ENCODE results near the gene MBNL1. TPM values are rescaled to one million over a fixed set of nuclear protein-coding genes. Genes with fewer than 3 reads are reported as not detected.

Gene MBNL1
- total and polyA plus RNA-seq, 2 of the 13 experiments (the other 11 are each of a cell fraction or from before 2014, with no cell fraction given) = 27.1 to 55.4 TPM

GRCh38 chr3:152260026-152260425, 8.7 kb upstream of the MBNL1 start:
- H3K4me1 ChIP-seq (ENCODE audit: insufficient read depth, low read length) = peaks cover 35% of the 10 kb centered on the region
- no peak overlapping the region; a peak in 1 of 6 replicates for H3K4me3 ChIP-seq (replicated peaks in 1 of 3; ENCODE audit: insufficient read depth in 1 of 3, low read depth in 2 of 3, low read length in 3 of 3)
- in situ Hi-C loops (cut with HindIII; ENCODE audit: extremely low pct_ligation_motif_present, low pct_unique_long_range_greater_than_20kb) (no loop called here), intact Hi-C loops (cut with micrococcal nuclease; ENCODE audit: unreplicated experiment) (no loop called here)
- H3K27ac ChIP-seq (ENCODE audit: extremely low read length, insufficient read depth, low read length) = peak overlapping the region; percentile 21
- peak; percentile 45 for DNase-seq (ENCODE audit: low spot score)
- no peaks in the 10 kb centered on the region for H3K79me2 ChIP-seq (ENCODE audit: insufficient read depth, low read length)
- H3K36me3 ChIP-seq (replicated peaks in 1 of 2; ENCODE audit: control insufficient read depth in 1 of 2, insufficient read depth in 2 of 2, low read length in 2 of 2) = no peaks in the 10 kb centered on the region
- TF ChIP-seq, protein P1, sequence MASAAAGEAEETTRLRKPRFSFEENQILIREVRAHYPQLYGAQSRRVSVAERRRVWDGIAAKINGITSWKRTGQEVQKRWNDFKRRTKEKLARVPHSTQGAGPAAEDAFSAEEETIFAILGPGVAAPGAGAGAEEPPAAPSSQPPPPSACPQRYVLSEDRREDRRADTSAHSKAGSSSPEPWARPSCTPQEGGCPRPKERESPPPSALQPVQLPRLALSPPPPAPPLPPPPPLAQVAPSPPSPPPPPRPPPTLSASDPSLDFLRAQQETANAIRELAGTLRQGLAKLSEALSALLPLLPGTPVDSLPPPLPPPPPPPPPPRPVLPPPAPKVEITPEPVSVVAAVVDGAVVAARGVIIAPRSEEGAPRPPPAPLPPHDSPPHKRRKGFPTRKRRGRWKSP (CRISPR knock-in tag; IDR thresholded peaks at IDR 0.05) = no peak
- TF ChIP-seq MAFK (conservative IDR thresholded peaks at IDR 0.05 in 1 of 2, IDR thresholded peaks at IDR 0.05 in 1 of 2; ENCODE audit: low read length in 2 of 2) (peak; percentile 81 to 82), MAFF (IDR thresholded peaks at IDR 0.05; ENCODE audit: low read depth, low read length) (peak; percentile 82)
- H3K27me3 ChIP-seq (ENCODE audit: control insufficient read depth in 1 of 2, insufficient read depth in 2 of 2, low read length in 2 of 2) = no peaks in the 10 kb centered on the region
- no peak for FAIRE-seq
- ChIA-PET CTCF (ENCODE audit: low intra/inter-chr PET ratio, low total read pairs) (no interaction called here), POLR2A (no interaction called here)
- WGBS (ENCODE audit: low lambda C conversion rate) = 24% methylated on average over 3 of the region's 3 CpGs
- H4K20me1 ChIP-seq (ENCODE audit: insufficient read depth, low read length) = no peaks in the 10 kb centered on the region
- H3K9ac ChIP-seq (ENCODE audit: insufficient read depth, low read depth, low read length) = no peak overlapping the region
- no peaks in the 10 kb centered on the region for H3K9me3 ChIP-seq (ENCODE audit: low read length)
- peak overlapping the region; percentile 48 for H3K4me2 ChIP-seq (ENCODE audit: low read depth, low read length)
- H2AFZ ChIP-seq (ENCODE audit: low read length) = no peak overlapping the region
- no TSS peak for BruUV-seq (replicated peaks)
- peak; percentile 52 for ATAC-seq

- no peak for ATAC-seq
- ChIA-PET POLR2A (no interaction called here), CTCF (ENCODE audit: low intra/inter-chr PET ratio, low total read pairs) (no interaction called here)
- no peak for DNase-seq (ENCODE audit: low spot score)
- no peaks in the 10 kb centered on the region for H3K27me3 ChIP-seq (ENCODE audit: control insufficient read depth in 1 of 2, insufficient read depth in 2 of 2, low read length in 2 of 2)
- in situ Hi-C loops (cut with HindIII; ENCODE audit: extremely low pct_ligation_motif_present, low pct_unique_long_range_greater_than_20kb) (no loop called here), intact Hi-C loops (cut with micrococcal nuclease; ENCODE audit: unreplicated experiment) (no loop called here)
- H3K9ac ChIP-seq (ENCODE audit: insufficient read depth, low read depth, low read length) = no peak overlapping the region
- H3K27ac ChIP-seq (ENCODE audit: extremely low read length, insufficient read depth, low read length) = no peak overlapping the region
- FAIRE-seq = no peak
- H3K4me1 ChIP-seq (ENCODE audit: insufficient read depth, low read length) = peaks cover 35% of the 10 kb centered on the region
- no peaks in the 10 kb centered on the region for H3K79me2 ChIP-seq (ENCODE audit: insufficient read depth, low read length)
- H3K36me3 ChIP-seq (replicated peaks in 1 of 2; ENCODE audit: control insufficient read depth in 1 of 2, insufficient read depth in 2 of 2, low read length in 2 of 2) = no peaks in the 10 kb centered on the region
- no peak overlapping the region for H3K4me3 ChIP-seq (replicated peaks in 1 of 3; ENCODE audit: insufficient read depth in 1 of 3, low read depth in 2 of 3, low read length in 3 of 3)
- no peak overlapping the region for H3K4me2 ChIP-seq (ENCODE audit: low read depth, low read length)
- 100% methylated on average over 1 of the region's 1 CpG for WGBS (ENCODE audit: low lambda C conversion rate)
- no peaks in the 10 kb centered on the region for H4K20me1 ChIP-seq (ENCODE audit: insufficient read depth, low read length)
- no TSS peak for BruUV-seq (replicated peaks)
- no peaks in the 10 kb centered on the region for H3K9me3 ChIP-seq (ENCODE audit: low read length)
- no peak overlapping the region for H2AFZ ChIP-seq (ENCODE audit: low read length)
- no peak for TF ChIP-seq ZNF678 (CRISPR knock-in tag; IDR thresholded peaks at IDR 0.05)
- no peak for TF ChIP-seq AHDC1 (CRISPR knock-in tag; IDR thresholded peaks at IDR 0.05; ENCODE audit: borderline replicate concordance)
- TF ChIP-seq, protein P2, sequence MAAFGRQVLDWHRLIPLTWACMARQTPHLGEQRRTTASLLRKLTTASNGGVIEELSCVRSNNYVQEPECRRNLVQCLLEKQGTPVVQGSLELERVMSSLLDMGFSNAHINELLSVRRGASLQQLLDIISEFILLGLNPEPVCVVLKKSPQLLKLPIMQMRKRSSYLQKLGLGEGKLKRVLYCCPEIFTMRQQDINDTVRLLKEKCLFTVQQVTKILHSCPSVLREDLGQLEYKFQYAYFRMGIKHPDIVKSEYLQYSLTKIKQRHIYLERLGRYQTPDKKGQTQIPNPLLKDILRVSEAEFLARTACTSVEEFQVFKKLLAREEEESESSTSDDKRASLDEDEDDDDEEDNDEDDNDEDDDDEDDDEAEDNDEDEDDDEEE (CRISPR knock-in tag; IDR thresholded peaks at IDR 0.05) = no peak
- TF ChIP-seq SP4 (CRISPR knock-in tag; IDR thresholded peaks at IDR 0.05) = no peak
- TF ChIP-seq MAFK (conservative IDR thresholded peaks at IDR 0.05 in 1 of 2, IDR thresholded peaks at IDR 0.05 in 1 of 2; ENCODE audit: low read length in 2 of 2) = peak; percentile 47 to 71; a peak in 3 of 4 replicates
- TF ChIP-seq KDM2A (CRISPR knock-in tag; IDR thresholded peaks at IDR 0.05; ENCODE audit: borderline replicate concordance, low read depth) = no peak
- TF ChIP-seq ZNF326 (CRISPR knock-in tag; IDR thresholded peaks at IDR 0.05; ENCODE audit: borderline replicate concordance) = no peak
- no peak for TF ChIP-seq ISL2 (CRISPR knock-in tag; IDR thresholded peaks at IDR 0.05)
Measured at GRCh38 chr3:152260529-152260928, 8.2 kb upstream of the MBNL1 start.
